Activated naive CD4-positive, alpha-beta T cell treated with anti-CD3 and anti-CD28 coated beads, Interleukin-2, amount 50 U/mL, for 16 hours (primary cell): ENCODE results near the gene CHAF1B.
A peak's percentile ranks its signal among the peaks of the same experiment; 100 is the strongest.

Source experiments
- DNase-seq: peaks from one replicate; pipeline ENCODE4 v3.0.0-alpha.2; 2020

The CHAF1B gene

GRCh38 chr21:36429947-36430546 is 44.9 kb downstream of the CHAF1B start:
- DNase-seq, result peak; percentile 61

- DNase-seq, result no peak
Observed at GRCh38 chr21:36430841-36431240, 45.6 kb downstream of the CHAF1B start.

DNA sequence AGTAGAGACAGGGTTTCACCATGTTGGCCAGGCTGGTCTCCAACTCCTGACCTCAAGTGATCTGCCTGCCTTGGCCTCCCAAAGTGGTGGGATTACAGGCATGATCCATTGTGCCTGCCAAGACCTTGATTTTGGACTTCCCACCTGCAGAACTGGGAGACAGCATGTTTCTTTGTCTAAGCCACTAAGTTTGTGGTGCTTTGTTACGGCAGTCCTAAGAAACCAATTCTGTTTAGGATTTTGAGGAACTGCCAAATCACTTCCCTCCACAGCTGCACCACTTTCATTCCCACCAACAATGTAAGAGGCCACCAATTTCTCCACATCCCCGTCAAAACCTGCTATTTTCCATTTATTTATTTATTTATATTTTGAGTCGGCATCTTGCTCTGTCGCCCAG is 46.1 kb downstream of the CHAF1B start:
- DNase-seq, result no peak

- DNase-seq, result no peak
Observed at GRCh38 chr21:36433059-36433709, 48.0 kb downstream of the CHAF1B start.

DNA sequence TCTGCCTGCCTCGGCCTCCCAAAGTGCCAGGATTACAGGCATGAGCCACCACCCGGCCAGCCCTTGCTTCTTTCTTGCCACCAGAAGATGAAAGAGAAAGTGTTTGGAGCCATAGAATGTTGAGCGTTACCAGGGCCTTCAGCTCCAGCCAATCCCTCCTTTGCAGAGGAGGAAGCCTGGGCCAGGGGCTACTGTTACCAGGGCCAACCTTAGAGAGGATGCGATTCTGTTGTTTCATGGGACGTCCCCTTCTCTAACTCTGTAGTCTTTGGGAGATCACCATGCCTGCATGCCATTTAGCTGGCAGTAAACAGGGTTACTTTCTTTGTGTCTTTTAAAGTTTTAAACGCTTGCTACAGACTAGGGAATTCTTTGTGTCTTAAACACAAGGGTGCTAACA is 49.0 kb downstream of the CHAF1B start:
- no peak for DNase-seq

DNA sequence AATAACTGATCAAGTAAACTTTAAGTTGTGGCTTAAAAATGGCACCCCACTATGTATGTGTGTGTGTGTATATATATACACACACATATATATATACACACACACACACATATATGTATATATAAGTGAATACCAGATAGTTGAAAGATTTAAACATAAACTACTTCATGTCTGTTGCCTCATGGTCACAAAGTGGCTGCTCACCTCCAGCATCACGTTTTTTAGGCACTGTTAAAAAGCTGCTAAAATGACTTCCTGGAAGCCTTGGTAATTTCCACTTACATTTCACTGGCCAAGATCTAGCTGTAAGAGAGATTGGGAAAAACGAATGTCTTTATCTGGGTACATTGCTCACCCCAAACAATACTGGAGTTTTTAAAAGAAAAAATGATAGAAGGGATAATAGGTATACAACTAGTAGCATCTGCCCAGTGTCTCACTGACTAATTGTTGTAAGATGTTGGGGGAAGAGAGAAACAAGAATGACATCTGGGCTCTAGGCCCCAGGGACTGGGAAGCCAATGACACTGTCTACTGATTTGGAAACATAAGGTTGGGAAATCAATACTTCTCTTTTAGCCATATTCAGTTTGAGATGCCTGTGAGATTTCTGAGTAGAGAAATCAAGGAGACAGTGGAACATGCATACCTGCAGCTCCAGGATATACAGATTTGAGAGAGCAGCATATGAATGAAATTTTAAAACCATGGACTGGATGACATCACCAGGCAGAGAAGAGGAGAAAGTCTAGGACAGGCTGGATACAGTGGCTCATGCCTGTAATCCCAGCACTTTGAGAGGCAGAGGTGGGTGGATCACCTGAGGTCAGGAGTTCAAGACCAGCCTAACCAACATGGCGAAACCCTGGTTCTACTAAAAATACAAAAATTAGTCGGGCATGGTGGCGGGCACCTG is 51.9 kb downstream of the CHAF1B start:
- DNase-seq, result no peak

DNA sequence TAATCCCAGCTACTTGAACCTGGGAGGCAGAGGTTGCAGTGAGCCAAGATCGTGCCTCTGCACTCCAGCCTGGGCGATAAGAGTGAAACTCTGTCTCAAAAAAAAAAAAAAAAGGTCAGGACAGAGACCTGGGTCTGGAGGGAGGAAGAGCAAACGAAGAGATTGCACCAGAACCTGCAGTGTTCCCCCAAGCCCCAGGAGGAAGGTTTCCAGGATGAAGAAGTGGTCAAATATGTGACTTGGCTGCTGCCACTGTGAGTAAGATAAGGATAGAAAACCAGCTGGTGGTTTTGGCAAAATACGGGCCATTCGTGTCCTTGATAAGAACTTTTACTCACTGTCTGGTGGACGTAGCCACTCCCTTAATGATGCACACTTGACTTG is 52.5 kb downstream of the CHAF1B start:
- DNase-seq, result no peak

- DNase-seq, result no peak
Observed at GRCh38 chr21:36441715-36442114, 56.5 kb downstream of the CHAF1B start.

GRCh38 chr21:36446301-36446700 is 61.1 kb downstream of the CHAF1B start:
- DNase-seq, result no peak

DNA sequence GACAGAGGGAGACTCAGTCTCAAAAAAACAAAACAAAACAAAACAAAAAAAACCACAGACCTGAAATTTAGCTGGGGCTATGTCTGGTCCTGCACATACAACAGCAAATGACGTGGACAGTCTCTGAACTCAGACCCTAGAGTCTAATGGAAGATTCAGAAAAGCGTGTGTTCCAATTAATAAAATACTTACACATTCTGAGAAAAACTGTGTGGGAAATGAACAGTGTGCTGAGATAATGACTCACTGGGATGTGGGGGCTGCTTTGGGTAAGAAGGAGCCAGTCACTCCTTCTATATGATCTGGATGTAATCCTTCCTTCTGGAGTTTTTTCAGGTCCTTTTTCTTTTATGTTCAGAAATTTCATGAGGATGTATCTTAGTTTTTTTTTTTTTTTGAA is 65.3 kb downstream of the CHAF1B start:
- no peak for DNase-seq

DNA sequence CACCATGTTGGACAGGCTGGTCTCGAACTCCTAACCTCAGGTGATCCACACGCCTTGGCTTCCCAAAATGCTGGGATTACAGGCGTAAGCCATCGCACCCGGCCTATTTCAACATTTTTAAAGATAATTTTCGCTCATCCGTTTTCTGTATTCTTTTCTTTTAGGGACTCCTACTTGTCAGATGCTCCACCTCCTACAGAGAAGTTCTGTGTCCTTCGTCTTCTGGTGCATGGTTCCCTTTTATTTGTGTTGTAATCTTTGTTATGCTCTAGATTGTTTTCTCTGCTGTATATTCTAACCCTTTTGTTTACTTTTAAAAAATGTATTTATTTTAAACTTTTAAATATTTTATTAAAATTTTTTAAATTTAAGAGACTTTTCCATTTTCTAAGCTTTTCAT is 66.3 kb downstream of the CHAF1B start:
- no peak for DNase-seq

DNA sequence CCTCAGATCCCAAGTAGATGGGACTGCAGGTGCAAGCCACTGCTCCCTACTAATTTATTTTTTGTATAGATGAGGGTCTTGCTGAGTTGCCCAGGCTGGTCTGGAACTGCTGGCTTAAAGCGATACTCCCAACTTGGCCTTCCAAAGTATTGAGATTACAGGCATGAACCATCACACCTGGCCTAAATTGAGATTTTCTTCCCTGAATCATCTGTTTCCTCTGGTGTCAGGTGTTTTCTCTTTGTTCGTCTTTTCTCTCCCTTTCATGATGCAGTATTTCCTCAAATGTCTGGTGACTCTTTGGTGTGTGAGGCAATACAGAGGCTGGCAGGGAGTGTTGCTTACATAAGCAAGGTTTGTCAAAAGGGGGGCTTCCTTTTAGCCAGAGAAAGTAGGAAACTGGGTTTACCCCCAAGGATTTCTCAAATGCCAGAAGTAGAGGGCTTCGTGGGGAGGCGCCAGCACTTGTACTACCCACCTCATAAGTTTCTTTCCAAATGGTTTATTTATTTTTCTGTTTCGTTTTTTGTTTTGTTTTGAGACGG is 67.2 kb downstream of the CHAF1B start:
- DNase-seq, result no peak

DNA sequence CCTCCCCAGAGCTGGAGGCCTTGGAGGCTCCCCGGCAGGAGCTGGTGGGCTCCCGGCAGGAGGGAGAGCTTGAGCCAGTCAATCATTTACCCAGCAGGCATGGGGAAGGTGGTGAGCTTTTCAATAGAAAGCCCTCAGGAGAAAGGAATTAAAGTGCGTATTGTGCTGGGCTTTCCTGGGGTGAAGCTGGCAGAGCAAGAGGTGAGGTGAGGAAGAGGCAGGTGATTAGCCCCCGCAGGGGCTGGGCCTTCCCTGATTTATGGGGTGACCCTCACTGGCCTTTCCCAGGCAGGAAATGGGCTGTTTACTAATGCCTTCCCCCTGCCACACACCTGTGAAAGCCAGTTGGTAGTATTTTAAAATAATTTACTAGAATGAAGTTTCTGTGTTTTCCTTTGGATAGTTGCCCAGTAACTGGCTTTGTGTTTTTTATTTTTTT is 68.9 kb downstream of the CHAF1B start:
- DNase-seq, result no peak

- DNase-seq, result no peak
Observed at GRCh38 chr21:36454706-36455105, 69.5 kb downstream of the CHAF1B start.

GRCh38 chr21:36456729-36457414 is 71.7 kb downstream of the CHAF1B start:
- no peak for DNase-seq

DNA sequence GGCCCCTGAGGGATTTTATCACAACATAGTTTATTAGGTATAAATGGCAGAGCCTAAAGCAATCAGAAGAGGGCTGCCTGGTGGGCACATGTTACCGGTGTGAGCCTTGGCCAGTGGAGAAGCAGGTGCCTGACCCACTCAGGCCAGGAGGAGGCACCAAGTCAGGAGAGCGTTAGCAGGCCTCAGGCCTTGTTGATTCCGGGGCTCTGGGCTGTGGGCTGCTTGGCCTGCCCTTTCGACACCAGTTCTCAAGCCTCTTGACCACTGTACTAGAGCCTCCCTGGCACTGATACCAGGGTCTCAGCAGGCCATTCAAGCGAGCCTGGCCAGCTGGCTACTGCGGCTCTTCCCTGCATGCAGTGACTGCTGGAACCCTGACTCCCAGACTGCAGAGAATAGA is 73.9 kb downstream of the CHAF1B start:
- no peak for DNase-seq

DNA sequence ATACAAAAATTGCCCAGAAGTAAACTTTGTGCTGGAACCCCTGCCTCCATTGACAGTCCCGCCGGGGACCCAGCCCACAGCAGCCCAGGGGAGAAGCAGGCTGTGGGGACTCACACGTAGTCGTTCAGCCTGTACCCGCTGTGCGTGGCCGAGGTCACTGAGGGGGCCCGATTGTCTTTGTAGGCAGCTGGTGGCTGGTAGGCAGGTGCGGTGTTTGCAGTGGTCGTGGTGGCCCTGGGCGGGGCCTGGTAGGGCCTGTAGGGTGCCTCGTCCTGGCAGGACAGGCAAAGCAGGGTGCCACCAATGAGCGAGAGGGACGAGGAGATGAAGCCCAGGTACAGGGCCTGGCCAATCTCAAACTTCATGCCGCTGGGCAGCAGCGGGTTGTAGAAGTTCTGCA is 75.7 kb downstream of the CHAF1B start:
- no peak for DNase-seq

GRCh38 chr21:36461277-36461917 is 76.2 kb downstream of the CHAF1B start:
- no peak for DNase-seq

DNA sequence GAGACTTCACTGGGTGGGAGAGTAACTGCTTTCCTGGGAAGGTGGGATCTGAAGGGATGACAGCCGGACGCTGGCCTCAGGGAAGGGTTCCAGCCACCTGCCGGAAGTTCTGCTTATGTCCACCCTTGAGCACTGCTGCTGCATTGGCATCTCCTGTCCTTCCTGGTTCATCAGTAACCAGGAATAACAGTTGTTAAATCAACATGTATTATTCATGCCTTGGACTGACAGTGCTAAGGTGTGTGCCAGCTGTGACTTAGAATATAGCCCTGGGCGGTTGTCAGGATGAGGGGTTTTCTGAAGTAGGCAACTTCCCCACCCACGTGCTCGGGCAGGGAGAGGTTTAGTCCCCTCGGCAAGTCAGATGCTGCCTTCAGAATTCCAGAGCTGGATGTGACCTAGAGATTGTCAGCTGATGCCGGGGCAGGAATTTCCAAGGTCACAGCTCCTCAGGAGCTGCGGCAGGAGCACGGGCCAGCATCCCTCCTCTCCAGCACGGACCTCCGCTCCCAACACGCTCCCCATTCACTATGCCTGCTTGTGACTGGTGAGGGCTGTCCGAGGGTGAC is 76.8 kb downstream of the CHAF1B start:
- DNase-seq, result no peak

DNA sequence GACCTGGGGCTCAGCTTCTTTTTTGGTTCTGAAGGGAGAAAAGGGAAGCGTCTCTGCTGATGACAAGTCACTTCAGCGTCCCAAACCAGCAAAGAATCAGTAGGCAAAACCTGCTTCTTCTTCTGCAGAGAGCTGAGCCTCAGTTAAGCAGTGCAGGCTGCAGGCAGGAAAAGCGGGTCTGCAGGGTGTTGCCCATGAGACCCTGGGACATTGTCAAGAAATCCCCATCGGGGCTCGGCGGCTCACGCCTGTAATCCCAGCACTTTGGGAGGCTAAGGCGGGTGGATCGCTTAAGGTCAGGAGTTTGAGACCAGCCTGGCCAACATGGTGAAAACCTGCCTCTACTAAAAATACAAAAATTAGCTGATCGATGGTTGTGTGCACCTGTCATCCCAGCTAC is 78.0 kb downstream of the CHAF1B start:
- DNase-seq, result no peak

DNA sequence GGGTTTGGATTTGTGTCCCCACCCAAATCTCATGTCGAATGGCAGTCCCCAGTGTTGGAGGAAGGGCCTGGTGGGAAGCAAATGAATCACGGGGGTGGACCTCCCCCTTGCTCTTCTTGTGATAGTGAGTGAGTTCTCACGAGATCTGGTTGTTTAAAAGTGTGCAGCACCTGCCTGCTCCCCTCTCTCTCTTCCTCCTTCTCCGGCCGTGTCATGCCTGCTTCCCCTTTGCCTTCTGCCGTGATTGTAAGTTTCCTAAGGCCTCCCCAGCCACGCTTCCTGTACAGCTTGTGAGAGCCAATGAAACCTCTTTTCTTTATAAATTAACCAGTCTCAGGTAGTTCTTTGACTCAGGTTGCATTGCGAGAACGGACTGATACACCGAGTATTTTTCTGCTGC is 78.8 kb downstream of the CHAF1B start:
- no peak for DNase-seq

DNA sequence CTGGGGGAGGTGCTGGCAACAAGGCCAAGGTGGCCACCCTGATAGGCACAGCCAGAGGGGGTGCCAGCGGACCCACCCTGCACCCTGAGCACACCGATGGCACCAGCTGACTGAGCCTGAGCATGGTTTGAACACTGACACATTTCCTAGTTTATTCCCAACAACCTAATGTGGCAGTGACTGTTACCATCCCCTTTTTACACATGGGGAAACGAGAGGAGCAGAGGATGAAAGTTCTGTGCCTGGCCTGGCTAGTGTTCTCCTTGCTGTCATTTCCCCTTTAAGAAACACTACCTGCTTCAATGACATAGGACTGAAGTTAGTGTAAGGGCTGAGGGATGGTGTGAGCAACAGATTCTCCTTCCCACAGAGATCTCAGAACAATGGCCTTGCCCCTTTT is 79.4 kb downstream of the CHAF1B start:
- DNase-seq, result no peak
